ENCODE data around the gene MEIOSIN. TPM values are rescaled to one million over a fixed set of nuclear protein-coding genes. Genes with fewer than 3 reads are reported as not detected.

MEIOSIN gene
- total RNA-seq, 1 experiment from 2014 or later, result not detected

DNA sequence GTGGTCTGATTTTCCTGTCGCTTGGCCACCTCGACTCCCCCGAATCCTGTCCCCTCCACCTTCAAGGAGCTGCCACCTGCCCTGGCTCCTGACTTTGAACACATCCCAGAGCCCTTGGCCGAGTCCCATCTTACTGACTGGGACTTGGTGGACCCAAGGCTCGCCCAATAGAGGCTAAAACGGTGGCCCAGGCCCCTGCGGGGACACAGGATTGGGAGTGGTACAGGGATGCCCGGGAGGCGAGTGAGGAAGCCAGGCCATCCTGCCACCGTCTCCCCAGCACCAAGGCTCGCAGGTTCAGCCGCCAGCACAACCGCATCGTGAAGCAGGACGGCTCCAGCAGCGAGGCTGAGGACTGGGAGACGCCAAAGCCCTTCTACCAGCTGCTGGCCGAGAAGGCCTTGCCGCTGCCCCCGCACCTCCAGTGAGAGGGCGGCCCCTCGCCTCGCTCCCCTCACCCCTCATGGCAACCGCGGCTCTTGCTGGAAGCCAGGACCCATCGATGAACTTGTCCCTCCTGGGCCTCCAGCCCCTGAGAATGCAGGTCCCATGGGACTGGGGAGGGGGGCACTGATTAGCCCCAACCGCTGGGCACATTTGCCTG is 30.6 kb downstream of the MEIOSIN start:
- Mint-ChIP-seq H3K36me3 (ENCODE audit: insufficient read depth, unreplicated experiment) (peaks cover 32% of the 10 kb centered on the region), H3K27ac (ENCODE audit: unreplicated experiment) (no peak overlapping the region), H3K9me3 (ENCODE audit: low read depth, unreplicated experiment) (no peaks in the 10 kb centered on the region), H3K27me3 (ENCODE audit: unreplicated experiment) (peaks cover 4% of the 10 kb centered on the region), H3K4me3 (ENCODE audit: low read depth, unreplicated experiment) (no peak overlapping the region), H3K4me1 (ENCODE audit: low read depth, unreplicated experiment) (no peaks in the 10 kb centered on the region)
- no peak for DNase-seq
- TF ChIP-seq, protein P1, sequence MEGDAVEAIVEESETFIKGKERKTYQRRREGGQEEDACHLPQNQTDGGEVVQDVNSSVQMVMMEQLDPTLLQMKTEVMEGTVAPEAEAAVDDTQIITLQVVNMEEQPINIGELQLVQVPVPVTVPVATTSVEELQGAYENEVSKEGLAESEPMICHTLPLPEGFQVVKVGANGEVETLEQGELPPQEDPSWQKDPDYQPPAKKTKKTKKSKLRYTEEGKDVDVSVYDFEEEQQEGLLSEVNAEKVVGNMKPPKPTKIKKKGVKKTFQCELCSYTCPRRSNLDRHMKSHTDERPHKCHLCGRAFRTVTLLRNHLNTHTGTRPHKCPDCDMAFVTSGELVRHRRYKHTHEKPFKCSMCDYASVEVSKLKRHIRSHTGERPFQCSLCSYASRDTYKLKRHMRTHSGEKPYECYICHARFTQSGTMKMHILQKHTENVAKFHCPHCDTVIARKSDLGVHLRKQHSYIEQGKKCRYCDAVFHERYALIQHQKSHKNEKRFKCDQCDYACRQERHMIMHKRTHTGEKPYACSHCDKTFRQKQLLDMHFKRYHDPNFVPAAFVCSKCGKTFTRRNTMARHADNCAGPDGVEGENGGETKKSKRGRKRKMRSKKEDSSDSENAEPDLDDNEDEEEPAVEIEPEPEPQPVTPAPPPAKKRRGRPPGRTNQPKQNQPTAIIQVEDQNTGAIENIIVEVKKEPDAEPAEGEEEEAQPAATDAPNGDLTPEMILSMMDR (IDR thresholded peaks at IDR 0.05; ENCODE audit: unreplicated experiment), result no peak
- no TSS peak for BruUV-seq (replicated peaks)
- CTCF ChIA-PET, result interaction anchor here (0.6 kb wide), 1 partner anchor 33 kb away, joined by 5 read pairs; the partner anchor contains the start of gene FBXO46
- intact Hi-C loops (cut with micrococcal nuclease; ENCODE audit: unreplicated experiment), result no loop called here

DNA sequence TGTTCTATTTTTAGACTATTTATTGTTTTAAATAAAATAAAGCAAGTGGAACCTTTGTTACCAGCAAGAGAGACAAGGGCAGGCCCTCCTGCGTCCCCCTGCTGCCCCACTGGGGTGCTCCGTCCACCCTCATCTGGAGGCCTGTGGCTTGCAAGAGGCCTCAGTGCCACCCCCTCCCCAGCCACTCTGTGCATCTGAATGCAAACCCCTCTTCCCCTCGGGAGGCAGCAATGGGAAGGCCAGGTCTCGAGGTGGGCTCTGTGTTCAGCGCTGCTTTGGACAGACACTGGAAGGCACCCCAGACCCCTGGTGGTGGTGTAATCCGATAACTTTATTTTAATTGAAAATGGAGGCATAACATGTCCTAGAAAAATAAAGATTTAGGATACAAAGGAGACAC is 31.2 kb downstream of the MEIOSIN start:
- DNase-seq, result no peak
- H3K4me1 Mint-ChIP-seq (ENCODE audit: low read depth, unreplicated experiment), result peaks cover 1% of the 10 kb centered on the region
- intact Hi-C loops (cut with micrococcal nuclease; ENCODE audit: unreplicated experiment), result no loop called here
- no peak overlapping the region for H3K27ac Mint-ChIP-seq (ENCODE audit: unreplicated experiment)
- peaks cover 39% of the 10 kb centered on the region for H3K36me3 Mint-ChIP-seq (ENCODE audit: insufficient read depth, unreplicated experiment)
- no peak overlapping the region for H3K4me3 Mint-ChIP-seq (ENCODE audit: low read depth, unreplicated experiment)
- H3K27me3 Mint-ChIP-seq (ENCODE audit: unreplicated experiment), result no peaks in the 10 kb centered on the region
- TF ChIP-seq, protein P1 (IDR thresholded peaks at IDR 0.05; ENCODE audit: unreplicated experiment), result no peak
- BruUV-seq (replicated peaks), result no TSS peak
- no peaks in the 10 kb centered on the region for H3K9me3 Mint-ChIP-seq (ENCODE audit: low read depth, unreplicated experiment)
- CTCF ChIA-PET, result interaction anchor here (0.5 kb wide), 1 partner anchor 50 kb away, joined by 3 read pairs; no protein-coding TSS in a partner anchor

DNA sequence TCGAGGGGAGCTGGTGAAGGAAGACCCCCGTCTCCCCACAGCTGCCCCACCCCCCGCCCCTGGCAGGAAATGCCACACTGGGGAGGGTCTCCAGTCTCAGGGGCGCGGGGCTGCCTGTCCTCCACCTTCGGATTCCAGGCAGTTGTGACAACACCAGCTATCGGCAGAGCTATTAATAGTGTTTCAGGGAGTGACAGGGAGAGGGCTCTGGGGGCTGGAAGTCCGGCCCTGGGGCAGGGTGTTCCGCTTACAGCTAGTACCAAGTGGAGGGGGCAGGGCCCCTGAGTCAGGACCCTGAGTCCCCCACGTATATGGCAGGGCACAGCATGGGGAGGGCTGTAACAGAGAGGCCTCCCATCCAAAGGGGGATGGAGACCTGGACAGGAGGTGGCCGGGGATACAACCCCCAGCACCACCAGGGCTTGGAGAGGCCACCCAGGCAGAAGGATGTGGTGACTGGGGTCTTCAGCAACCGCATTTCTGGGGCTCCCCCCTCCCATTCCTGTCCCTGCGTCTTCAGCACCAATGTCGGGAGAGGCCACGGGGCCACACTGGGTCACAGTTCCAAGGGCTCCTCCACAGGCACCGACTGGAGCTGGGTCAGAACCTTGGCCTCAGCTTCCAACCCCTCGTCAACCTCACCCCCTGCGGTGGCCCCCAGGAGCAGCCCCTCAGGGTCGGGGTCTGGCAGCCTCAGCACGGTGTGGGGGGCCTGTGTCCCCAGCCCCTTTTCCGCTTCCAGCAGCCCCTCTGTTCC is 31.9 kb downstream of the MEIOSIN start:
- BruUV-seq (replicated peaks), result TSS peak; percentile 18
- CTCF ChIA-PET, result interaction anchor here (0.5 kb wide), 1 partner anchor 49 kb away, joined by 3 read pairs; no protein-coding TSS in a partner anchor
- no peak for DNase-seq
- Mint-ChIP-seq H3K27ac (ENCODE audit: unreplicated experiment) (peak overlapping the region; percentile 50), H3K4me3 (ENCODE audit: low read depth, unreplicated experiment) (peak overlapping the region; percentile 84), H3K9me3 (ENCODE audit: low read depth, unreplicated experiment) (no peaks in the 10 kb centered on the region), H3K4me1 (ENCODE audit: low read depth, unreplicated experiment) (peaks cover 8% of the 10 kb centered on the region), H3K36me3 (ENCODE audit: insufficient read depth, unreplicated experiment) (peaks cover 45% of the 10 kb centered on the region), H3K27me3 (ENCODE audit: unreplicated experiment) (no peaks in the 10 kb centered on the region)
- TF ChIP-seq, protein P1 (IDR thresholded peaks at IDR 0.05; ENCODE audit: unreplicated experiment), result no peak
- intact Hi-C loops (cut with micrococcal nuclease; ENCODE audit: unreplicated experiment), result loop anchor here (5.0 kb wide), 1 partner anchor 48 kb away; no protein-coding TSS in a partner anchor

DNA sequence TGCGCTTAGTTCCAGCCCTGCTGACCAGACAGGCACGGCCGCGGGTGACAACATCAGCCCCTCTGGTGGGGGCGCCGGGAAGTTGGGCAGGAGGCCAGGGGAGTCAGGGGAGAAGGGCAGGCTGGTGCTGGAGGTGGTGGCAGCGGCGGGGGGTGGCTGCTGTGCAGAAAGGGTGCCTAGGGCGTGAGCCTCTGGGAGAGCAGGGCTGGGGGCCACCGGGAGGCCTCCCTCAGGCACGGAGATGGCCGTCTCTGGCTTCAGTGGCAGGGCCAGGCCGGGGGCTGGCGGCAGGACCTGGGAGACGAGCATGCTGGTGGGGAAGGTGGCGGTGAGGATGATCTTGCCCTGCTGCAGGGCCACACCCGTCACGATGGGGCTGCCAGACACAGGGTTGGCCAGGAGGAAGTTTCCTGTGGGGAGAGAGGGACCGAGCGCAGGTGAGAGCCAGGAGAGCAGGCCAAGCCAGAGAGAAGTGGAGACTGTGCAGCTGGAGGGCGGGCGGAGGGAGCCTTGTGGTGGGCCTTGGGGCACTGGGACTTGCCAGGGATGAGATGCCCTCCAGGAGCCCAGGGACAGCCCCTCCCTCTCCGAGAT is 32.6 kb downstream of the MEIOSIN start:
- Mint-ChIP-seq H3K27ac (ENCODE audit: unreplicated experiment) (peak overlapping the region; percentile 50), H3K9me3 (ENCODE audit: low read depth, unreplicated experiment) (no peaks in the 10 kb centered on the region), H3K4me1 (ENCODE audit: low read depth, unreplicated experiment) (peaks cover 15% of the 10 kb centered on the region), H3K4me3 (ENCODE audit: low read depth, unreplicated experiment) (peak overlapping the region; percentile 84), H3K27me3 (ENCODE audit: unreplicated experiment) (no peaks in the 10 kb centered on the region), H3K36me3 (ENCODE audit: insufficient read depth, unreplicated experiment) (peaks cover 52% of the 10 kb centered on the region)
- TF ChIP-seq, protein P1 (IDR thresholded peaks at IDR 0.05; ENCODE audit: unreplicated experiment), result no peak
- BruUV-seq (replicated peaks), result no TSS peak
- DNase-seq, result no peak
- intact Hi-C loops (cut with micrococcal nuclease; ENCODE audit: unreplicated experiment), result loop anchor here (5.0 kb wide), 1 partner anchor 48 kb away; no protein-coding TSS in a partner anchor
- CTCF ChIA-PET, result interaction anchor here (0.5 kb wide), 1 partner anchor 17 kb away, joined by 3 read pairs; the partner anchor contains the start of gene DMPK
